Karpas-422 (cell line): ENCODE measurements around the gene MYL12A. TPM values are rescaled to one million over a fixed set of nuclear protein-coding genes. Genes with fewer than 3 reads are reported as not detected.

ENCODE experiments used
- DNase-seq: peaks from one replicate; pipeline ENCODE4 v3.0.0-alpha.2; 2015
- H2AFZ ChIP-seq: fragments of 200-600 bp; sonication (generic); 2 replicates; pipeline ENCODE4 v1.6.1; 2014; ENCODE audit warnings: antibody characterized with exemption, low read length, mixed read lengths
- H3K27ac ChIP-seq: fragments of 200-600 bp; sonication (generic); 2 replicates; pipeline ENCODE4 v1.5.1; 2014; ENCODE audit warnings: mild to moderate bottlenecking, low read length, moderate library complexity
- H3K27me3 ChIP-seq: fragments of 200-600 bp; sonication (generic); 2 replicates; pipeline ENCODE4 v1.6.1; 2014; ENCODE audit warnings: low read length, mixed read lengths
- H3K36me3 ChIP-seq: fragments of 200-600 bp; sonication (generic); 2 replicates; pipeline ENCODE4 v1.6.1; 2014; ENCODE audit warnings: low read length, mixed read lengths; ENCODE audit not compliant: insufficient read depth
- H3K4me1 ChIP-seq: fragments of 200-600 bp; sonication (generic); 2 replicates; pipeline ENCODE4 v1.6.1; 2014; ENCODE audit warnings: mild to moderate bottlenecking, low read length, mixed read lengths
- H3K4me2 ChIP-seq: fragments of 200-600 bp; sonication (generic); 2 replicates; pipeline ENCODE4 v1.6.1; 2014; ENCODE audit warnings: low read length, low read depth, mild to moderate bottlenecking; ENCODE audit not compliant: poor library complexity, severe bottlenecking
- H3K4me3 ChIP-seq: fragments of 200-600 bp; sonication (generic); 2 replicates; pipeline ENCODE4 v1.5.1; 2014; ENCODE audit warnings: mild to moderate bottlenecking, antibody characterized with exemption, low read length, mixed read lengths
- H3K79me2 ChIP-seq: fragments of 200-600 bp; sonication (generic); 2 replicates; pipeline ENCODE4 v1.6.1; 2014; ENCODE audit warnings: mild to moderate bottlenecking, low read length, mixed read lengths
- H3K9ac ChIP-seq: fragments of 200-600 bp; sonication (generic); 2 replicates; pipeline ENCODE4 v1.6.0; 2014; ENCODE audit warnings: low read length
- H3K9me2 ChIP-seq: fragments of 200-600 bp; sonication (generic), shearing (Covaris generic); replicated peaks from 2 replicates; pipeline ENCODE4 v1.6.0; 2014; ENCODE audit warnings: mild to moderate bottlenecking, low read length, moderate library complexity; ENCODE audit not compliant: insufficient read depth
- H3K9me3 ChIP-seq: fragments of 300-700, 200-600 bp; sonication (generic); 2 replicates; pipeline ENCODE4 v1.6.1; 2014; ENCODE audit warnings: low read length, mixed read lengths
- H4K20me1 ChIP-seq: fragments of 200-600 bp; sonication (generic); 2 replicates; pipeline ENCODE4 v1.6.1; 2014; ENCODE audit warnings: mild to moderate bottlenecking, antibody characterized with exemption, low read length, low read depth; ENCODE audit not compliant: insufficient read depth
- total RNA-seq: library from RNA; depleted of rRNA; stranded (reverse); fragments of >200 nt; shearing (Covaris generic); gene quantifications from 2 replicates; pipeline ENCODE4 v1.2.3, GENCODE V29; 2014; ENCODE audit warnings: low replicate concordance

The MYL12A gene
- total RNA-seq, 1 experiment from 2014 or later = 482 TPM

DNA sequence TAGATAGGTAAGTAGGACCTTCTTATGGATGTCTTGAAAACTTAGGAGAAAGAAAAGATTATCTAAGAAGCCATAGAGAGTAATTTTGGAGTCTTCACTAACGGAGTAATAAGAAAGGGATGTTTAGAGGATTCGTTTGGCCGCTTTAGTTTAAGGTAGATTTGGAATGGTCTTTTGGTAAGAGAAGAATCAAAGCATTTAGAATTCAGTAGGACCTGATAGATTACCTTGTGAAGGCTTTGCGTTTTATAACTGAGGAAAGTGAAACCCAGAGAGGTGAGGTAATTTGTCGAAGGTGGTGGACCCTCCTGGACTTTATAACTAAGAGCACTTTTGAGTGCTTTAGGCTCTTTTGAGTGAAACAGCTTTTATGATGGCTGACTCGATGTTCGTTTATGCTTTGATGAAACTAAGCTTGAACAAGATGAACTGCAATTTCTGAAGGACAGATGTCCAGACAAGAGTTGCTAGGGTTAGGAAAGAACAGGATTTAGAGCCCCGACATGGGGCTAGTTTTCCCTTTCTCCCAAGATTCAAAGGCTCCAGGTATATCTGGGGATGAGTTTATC, 15.6 kb downstream of the MYL12A start:
- H4K20me1 ChIP-seq = peaks cover 36% of the 10 kb centered on the region
- H3K4me3 ChIP-seq = peak overlapping the region; percentile 87
- H3K9me3 ChIP-seq = no peaks in the 10 kb centered on the region
- H3K9me2 ChIP-seq = no peaks in the 10 kb centered on the region
- no peak overlapping the region for H2AFZ ChIP-seq
- peak overlapping the region; percentile 84; the same call in 1 of the 2 replicates for H3K27ac ChIP-seq
- no peaks in the 10 kb centered on the region; the same call in 1 of the 2 replicates for H3K36me3 ChIP-seq
- H3K4me1 ChIP-seq = peaks cover 64% of the 10 kb centered on the region
- no peaks in the 10 kb centered on the region for H3K27me3 ChIP-seq
- peak overlapping the region; percentile 85 for H3K4me2 ChIP-seq
- no peak for DNase-seq
- peaks cover 79% of the 10 kb centered on the region for H3K79me2 ChIP-seq
- peak overlapping the region; percentile 92 for H3K9ac ChIP-seq

DNA sequence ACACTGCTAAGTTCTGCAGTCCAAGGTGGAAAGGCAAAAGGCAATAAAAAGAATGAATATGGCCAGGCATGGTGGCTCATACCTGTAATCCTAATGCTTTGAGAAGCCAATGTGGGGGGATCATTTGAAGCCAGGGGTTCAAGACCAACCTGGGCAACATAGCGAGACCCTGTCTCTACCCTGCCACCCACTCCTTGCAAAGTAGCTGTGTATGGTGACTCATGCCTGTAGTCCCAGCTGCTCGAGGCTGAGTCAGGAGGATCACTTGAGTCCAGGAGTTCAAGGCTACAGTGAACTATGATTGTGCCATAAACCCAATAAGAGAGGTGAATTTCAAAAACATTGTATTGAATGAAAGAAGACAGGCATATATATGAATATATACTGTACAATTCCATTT, 16.8 kb downstream of the MYL12A start:
- Histone ChIP-seq H3K79me2 (peaks cover 91% of the 10 kb centered on the region), H3K4me2 (peak overlapping the region; percentile 85), H3K4me3 (peak overlapping the region; percentile 8; the same call in 1 of the 2 replicates), H3K9ac (no peak overlapping the region), H3K27me3 (no peaks in the 10 kb centered on the region), H3K36me3 (no peaks in the 10 kb centered on the region), H3K27ac (no peak overlapping the region), H3K9me3 (no peaks in the 10 kb centered on the region), H4K20me1 (peaks cover 46% of the 10 kb centered on the region), H2AFZ (no peak overlapping the region), H3K9me2 (no peaks in the 10 kb centered on the region), H3K4me1 (peaks cover 68% of the 10 kb centered on the region)
- DNase-seq = no peak

DNA sequence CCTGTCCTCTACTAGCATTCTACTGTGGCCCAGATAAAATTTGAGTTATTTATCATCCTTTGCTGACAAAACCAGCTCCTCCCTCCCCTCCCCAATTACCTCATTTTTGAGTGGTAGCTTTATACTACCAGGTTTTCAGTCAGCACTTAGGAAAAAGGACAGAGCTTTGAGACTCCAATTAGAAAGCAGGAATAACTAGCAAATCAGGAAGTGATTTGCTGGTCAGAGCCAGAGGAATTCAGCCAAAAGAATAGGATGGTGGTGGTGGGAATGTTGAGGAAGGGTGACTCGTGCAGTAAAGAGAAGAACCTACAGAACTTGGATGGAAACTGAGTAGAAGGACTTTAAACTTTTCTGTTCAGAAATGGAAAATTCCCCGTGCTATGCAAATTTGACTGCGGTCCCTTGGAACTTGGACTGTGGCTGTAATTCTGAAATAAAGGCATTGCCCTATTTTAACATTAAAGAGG, 18.0 kb downstream of the MYL12A start:
- no peaks in the 10 kb centered on the region for H3K9me2 ChIP-seq
- peak overlapping the region; percentile 34 for H3K4me2 ChIP-seq
- no peaks in the 10 kb centered on the region for H3K27me3 ChIP-seq
- H3K4me3 ChIP-seq = no peak overlapping the region
- no peaks in the 10 kb centered on the region for H3K36me3 ChIP-seq
- peaks cover 99% of the 10 kb centered on the region for H3K79me2 ChIP-seq
- H3K9ac ChIP-seq = no peak overlapping the region
- no peak overlapping the region for H3K27ac ChIP-seq
- no peak for DNase-seq
- H2AFZ ChIP-seq = no peak overlapping the region
- H3K9me3 ChIP-seq = no peaks in the 10 kb centered on the region
- H3K4me1 ChIP-seq = peaks cover 56% of the 10 kb centered on the region
- H4K20me1 ChIP-seq = peaks cover 51% of the 10 kb centered on the region

DNA sequence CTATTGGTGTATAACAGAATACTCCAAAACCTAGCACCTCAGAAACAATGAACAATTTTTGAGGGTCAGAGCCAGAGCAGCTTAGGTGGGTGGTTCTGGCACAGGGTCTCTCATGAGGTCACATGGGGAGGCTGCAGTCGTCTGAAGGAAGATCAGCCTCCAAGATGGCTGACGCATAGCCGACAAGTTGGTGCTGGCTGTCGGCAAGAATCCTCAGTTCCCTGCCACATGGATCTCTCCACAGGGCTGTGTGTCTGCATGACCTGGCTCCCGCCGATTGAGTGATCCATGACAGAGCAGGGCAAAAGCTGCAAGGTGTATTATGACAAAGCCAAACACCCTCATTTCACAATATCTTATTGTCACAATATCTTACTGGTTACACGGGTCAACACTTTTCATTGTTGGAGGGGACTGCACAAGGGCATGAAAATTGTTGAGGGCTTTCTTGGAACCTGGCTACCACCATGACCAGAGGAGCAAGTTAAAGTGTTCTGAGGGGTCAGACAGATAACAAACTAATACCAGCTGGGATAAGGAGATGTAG, 18.5 kb downstream of the MYL12A start:
- Histone ChIP-seq H4K20me1 (peaks cover 56% of the 10 kb centered on the region), H3K4me3 (no peak overlapping the region)

DNA sequence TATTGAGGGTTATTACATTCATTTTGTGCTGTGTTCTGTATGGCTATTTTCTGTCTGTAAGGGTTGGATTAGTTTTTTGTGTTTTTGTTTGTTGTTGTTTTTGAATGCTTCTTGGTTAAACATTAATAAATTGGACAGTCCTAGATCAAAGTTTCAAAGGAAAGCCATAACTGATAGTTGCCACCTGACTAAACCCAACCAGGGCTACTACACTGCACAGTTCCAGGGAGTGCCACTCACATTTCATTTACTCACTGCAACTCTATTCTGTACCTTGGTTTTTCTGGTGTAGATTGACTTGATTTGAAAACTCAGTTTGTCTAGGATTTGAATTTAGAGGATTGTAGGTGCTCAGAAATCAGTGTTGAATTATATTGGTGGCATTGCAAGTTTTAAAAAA, 20.7 kb downstream of the MYL12A start:
- Histone ChIP-seq H3K27ac (0 out of 2 replicates have a peak overlapping the region, but pooled peaks have one; percentile 15), H3K9me3 (no peaks in the 10 kb centered on the region), H3K9ac (no peak overlapping the region), H4K20me1 (peaks cover 56% of the 10 kb centered on the region), H3K36me3 (no peaks in the 10 kb centered on the region), H2AFZ (no peak overlapping the region), H3K27me3 (no peaks in the 10 kb centered on the region), H3K4me2 (no peak overlapping the region), H3K9me2 (no peaks in the 10 kb centered on the region), H3K4me3 (no peak overlapping the region), H3K79me2 (peaks cover 100% of the 10 kb centered on the region), H3K4me1 (peaks cover 52% of the 10 kb centered on the region)
- no peak for DNase-seq

More for the DNA sequence above, 18.5 kb downstream of the MYL12A start:
- H3K27me3 ChIP-seq = no peaks in the 10 kb centered on the region
- H3K79me2 ChIP-seq = peaks cover 99% of the 10 kb centered on the region
- H3K9me3 ChIP-seq = no peaks in the 10 kb centered on the region
- H2AFZ ChIP-seq = no peak overlapping the region
- DNase-seq = no peak
- peaks cover 53% of the 10 kb centered on the region for H3K4me1 ChIP-seq
- H3K9ac ChIP-seq = no peak overlapping the region
- peak overlapping the region; percentile 34 for H3K4me2 ChIP-seq
- H3K9me2 ChIP-seq = no peaks in the 10 kb centered on the region
- no peaks in the 10 kb centered on the region for H3K36me3 ChIP-seq
- no peak overlapping the region for H3K27ac ChIP-seq

DNA sequence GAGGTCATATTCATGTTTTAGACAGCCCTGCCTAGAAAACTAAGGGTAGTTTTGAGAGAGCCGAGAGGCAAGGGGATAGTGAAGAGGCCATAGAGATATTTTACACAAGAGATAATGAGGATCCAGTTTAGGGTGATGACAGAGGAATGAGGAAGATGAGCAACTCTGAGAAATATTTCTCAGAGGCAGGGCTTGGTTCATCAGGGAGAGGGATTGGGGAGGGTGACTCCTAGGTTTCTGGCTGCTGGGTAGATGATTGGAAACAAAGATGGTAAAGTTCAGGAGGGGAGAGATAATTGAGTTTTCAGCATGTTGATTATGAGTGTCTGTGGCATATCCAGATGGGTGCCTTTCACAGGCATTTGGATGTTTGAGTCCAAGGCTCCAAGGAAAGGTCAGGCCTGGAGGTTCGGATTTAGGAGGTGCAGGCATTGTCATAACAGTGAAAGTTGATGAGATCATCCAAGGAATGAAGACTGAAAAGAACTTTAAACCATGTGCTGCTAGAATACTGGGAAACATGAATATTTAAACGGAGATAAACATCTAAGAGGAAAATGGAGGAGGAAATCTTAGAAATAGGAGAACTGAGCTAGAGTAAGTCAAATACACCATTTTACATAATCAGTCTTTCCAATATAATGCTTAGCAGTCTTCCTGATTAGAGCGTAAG, 21.8 kb downstream of the MYL12A start:
- Histone ChIP-seq H4K20me1 (peaks cover 48% of the 10 kb centered on the region), H3K4me1 (peaks cover 42% of the 10 kb centered on the region), H2AFZ (no peak overlapping the region)

DNA sequence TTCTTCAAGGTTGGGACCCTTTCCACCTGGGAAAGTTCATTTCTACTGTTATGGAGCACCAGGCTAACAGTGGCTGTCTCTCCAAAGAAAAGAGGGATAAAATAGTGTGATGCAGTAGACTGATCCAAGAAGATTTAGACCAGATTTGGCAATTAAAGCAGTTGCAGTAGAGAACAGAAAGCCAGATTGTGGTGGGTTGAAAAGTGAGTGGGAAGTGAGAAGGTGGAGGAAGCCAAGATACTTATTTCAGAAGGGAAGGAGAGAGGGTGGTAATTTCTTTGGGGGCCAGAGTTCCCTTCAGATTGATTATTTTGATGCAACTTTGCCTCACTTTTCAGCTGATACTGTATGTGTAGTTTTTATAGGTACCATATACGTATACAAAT, 22.3 kb downstream of the MYL12A start:
- Histone ChIP-seq H3K36me3 (peaks cover 11% of the 10 kb centered on the region; the same call in 1 of the 2 replicates), H4K20me1 (peaks cover 43% of the 10 kb centered on the region), H3K4me1 (peaks cover 37% of the 10 kb centered on the region), H3K79me2 (peaks cover 89% of the 10 kb centered on the region), H3K27me3 (no peaks in the 10 kb centered on the region), H3K4me3 (no peak overlapping the region), H3K9ac (no peak overlapping the region), H3K9me2 (no peaks in the 10 kb centered on the region), H3K4me2 (no peak overlapping the region), H2AFZ (no peak overlapping the region), H3K27ac (no peak overlapping the region), H3K9me3 (no peaks in the 10 kb centered on the region)
- no peak for DNase-seq

More for the DNA sequence above, 21.8 kb downstream of the MYL12A start:
- peaks cover 8% of the 10 kb centered on the region; the same call in 1 of the 2 replicates for H3K36me3 ChIP-seq
- no peak overlapping the region for H3K4me2 ChIP-seq
- H3K9me2 ChIP-seq = no peaks in the 10 kb centered on the region
- H3K9ac ChIP-seq = no peak overlapping the region
- H3K4me3 ChIP-seq = no peak overlapping the region
- no peaks in the 10 kb centered on the region for H3K27me3 ChIP-seq
- H3K27ac ChIP-seq = no peak overlapping the region
- H3K9me3 ChIP-seq = no peaks in the 10 kb centered on the region
- no peak for DNase-seq
- peaks cover 91% of the 10 kb centered on the region for H3K79me2 ChIP-seq

DNA sequence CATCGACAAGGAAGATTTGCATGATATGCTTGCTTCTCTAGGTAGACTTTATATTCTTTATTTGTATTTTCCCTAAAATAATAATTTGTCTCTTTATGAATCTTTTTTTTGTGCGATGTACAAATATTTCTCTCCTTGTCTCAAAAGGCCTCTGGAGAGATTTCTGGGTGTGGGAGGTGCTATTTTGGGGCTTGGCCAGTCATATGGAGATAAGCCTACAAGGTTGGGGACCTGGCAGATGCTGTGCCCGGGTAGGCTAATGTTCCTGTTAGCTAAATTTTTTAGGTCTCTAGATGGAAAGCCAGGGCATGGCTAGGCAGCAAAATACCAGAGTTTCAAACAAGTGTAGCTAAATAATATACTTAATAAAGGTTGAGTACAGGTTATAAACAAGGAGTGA, 25.4 kb downstream of the MYL12A start:
- H3K27me3 ChIP-seq = no peaks in the 10 kb centered on the region
- H3K9me2 ChIP-seq = no peaks in the 10 kb centered on the region
- H3K9me3 ChIP-seq = no peaks in the 10 kb centered on the region
- H3K4me1 ChIP-seq = peaks cover 19% of the 10 kb centered on the region
- DNase-seq = no peak
- no peak overlapping the region for H3K9ac ChIP-seq
- no peak overlapping the region for H3K4me3 ChIP-seq
- H3K27ac ChIP-seq = no peak overlapping the region
- peaks cover 38% of the 10 kb centered on the region for H4K20me1 ChIP-seq
- H3K79me2 ChIP-seq = peaks cover 58% of the 10 kb centered on the region
- no peak overlapping the region for H2AFZ ChIP-seq
- peaks cover 34% of the 10 kb centered on the region for H3K36me3 ChIP-seq
- no peak overlapping the region for H3K4me2 ChIP-seq
